ENCODE measurements around the gene CTTNBP2.
A peak's percentile ranks its signal among the peaks of the same experiment; 100 is the strongest.

Gene CTTNBP2

GRCh38 chr7:117683430-117684175, 189.6 kb downstream of the CTTNBP2 start:
- no peak for DNase-seq

- no peak for DNase-seq
These were observed 190.4 kb downstream of the CTTNBP2 start for GRCh38 chr7:117682681-117683385.

GRCh38 chr7:117679120-117679519, 194.1 kb downstream of the CTTNBP2 start:
- DNase-seq = no peak

DNA sequence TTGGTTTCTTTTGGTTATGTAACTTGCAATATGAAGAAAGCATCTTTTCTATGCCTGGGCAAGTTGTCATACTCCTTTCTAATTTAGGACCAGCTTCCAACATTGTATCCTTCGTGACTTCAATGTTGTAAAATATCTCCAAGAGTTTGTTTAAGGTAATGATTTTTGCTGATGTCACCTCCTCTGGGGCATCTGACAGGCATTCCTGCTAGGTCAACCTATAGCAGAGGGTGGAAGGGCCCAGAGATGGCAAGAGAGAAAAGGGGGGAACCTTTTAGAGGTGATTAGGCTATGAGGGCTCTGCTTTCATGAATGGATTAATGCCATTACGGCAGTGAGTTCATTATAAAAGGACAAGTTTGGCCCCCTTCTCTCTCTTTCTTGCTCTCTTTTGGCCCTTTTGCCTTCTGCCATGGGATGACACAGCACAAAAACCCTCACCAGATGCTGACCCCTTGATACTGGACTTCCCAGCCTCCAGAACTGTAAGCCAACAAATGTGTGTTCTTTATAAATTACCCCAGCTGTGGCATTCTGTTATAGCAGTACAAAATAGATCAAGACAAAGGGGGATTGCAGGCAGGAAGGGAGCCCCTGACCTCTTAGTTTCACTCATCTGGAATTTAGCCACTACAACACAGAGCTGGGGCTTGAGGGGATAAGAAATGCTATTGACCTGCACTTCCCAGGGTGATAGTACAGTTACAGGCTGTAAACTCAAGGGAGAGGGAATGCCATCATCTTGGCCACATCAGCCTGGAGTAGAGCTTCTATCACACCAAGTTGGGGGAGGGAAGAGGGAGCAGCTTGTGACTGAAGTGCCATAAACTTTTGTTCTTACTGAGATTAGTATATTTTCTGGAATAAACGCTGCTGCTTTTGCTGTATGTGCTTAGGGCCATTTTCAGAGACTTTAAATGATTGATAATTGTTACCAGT, 197.5 kb downstream of the CTTNBP2 start:
- no peak for DNase-seq

GRCh38 chr7:117674617-117675016, 198.6 kb downstream of the CTTNBP2 start:
- DNase-seq = no peak

DNA sequence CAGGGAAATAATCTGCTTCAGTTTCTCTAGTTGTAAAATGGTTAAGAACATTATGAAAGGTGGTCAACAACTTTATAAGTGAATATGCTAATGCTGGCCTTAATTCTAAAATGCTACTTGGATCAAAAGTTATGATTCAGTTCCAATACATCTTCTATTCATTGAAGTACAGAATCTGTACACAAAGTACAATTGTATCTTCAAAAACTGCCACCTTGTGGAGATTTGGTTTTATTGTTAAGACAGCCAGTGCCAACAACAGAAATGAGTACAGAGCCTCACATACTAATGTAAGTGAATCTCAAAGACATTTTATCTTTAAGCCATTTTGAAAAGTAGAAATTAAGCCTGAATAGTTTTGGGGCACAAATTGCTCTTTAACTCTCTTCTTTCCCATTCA, 199.4 kb downstream of the CTTNBP2 start:
- peak; percentile 51 for DNase-seq

DNA sequence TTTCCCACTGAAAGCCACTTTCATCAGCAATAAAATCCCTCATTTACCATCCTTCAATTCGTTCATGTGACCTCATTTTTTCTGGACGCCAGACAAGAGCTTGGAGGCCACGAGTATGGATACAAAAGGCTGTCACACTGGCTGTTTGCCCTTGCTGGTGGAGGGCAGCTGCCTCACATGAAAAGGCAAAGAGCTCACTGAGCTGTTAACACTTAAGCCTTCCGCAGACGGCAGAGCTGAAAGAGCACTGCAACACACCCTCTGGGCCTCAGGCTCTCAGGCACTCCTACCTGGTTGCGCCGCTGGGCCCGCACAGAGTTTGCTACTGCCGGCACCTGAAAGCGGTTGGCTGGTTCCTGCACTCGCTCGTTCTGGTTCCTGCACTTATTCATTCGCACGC, 199.9 kb downstream of the CTTNBP2 start:
- DNase-seq = peak; percentile 64

DNA sequence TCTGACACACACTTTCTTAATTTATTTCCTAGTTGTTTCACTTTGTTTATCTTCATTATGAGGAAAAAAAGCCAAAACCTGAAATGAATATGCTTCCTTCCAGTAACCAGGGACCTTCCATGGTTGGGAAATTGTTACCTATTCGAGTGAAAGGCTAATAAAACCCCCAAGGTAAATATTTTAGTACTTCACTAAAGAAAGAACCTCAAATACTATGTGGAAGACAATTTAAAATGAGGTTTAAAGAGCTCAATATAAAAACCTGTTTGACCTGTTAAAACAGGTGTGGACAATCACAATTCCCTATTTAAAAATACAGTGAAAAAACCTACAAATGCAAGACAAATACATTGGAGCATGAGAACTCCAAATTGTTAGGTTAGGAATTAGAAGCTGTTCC, 200.8 kb downstream of the CTTNBP2 start:
- DNase-seq = peak; percentile 30

- no peak for DNase-seq
These were observed 203.4 kb downstream of the CTTNBP2 start for GRCh38 chr7:117669818-117670217.

DNA sequence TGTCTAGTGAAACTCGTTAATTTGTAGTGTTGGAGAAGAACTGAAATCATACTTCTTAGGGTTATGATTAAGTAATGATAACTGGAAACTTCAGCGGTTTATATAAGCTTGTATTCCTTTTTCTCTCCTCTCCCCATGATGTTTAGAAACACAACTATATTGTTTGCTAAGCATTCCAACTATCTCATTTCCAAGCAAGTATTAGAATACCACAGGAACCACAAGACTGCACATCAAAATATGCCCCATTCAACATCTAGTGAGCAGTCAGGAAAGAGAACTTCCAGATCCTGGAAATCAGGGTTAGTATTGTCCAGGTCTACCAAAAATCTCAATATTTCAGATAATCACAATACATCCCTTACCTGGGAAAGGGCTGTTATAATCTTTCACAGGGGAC, 205.8 kb downstream of the CTTNBP2 start:
- DNase-seq = no peak

DNA sequence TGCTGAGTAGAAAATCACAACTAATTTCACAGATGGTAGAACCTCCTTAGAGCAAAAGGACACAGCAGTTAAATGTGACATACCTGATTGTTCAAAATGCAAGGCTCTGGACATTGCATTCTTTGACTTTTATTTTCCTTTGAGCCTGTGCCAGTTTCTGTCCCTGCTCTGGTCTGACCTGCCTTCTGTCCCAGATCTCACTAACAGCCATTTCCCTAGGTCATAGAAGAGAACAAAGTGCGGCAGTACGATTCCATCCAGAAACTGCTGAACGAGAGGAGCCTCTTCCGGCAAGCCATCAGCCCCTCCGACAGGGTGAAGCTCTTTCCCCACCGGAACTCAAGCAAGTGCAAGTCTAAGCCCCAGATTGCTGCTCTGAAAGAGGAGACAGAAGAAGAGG, 206.6 kb downstream of the CTTNBP2 start:
- no peak for DNase-seq

- no peak for DNase-seq
These were observed 207.2 kb downstream of the CTTNBP2 start for GRCh38 chr7:117666031-117666430.

GRCh38 chr7:117665368-117665767, 207.9 kb downstream of the CTTNBP2 start:
- DNase-seq = no peak

DNA sequence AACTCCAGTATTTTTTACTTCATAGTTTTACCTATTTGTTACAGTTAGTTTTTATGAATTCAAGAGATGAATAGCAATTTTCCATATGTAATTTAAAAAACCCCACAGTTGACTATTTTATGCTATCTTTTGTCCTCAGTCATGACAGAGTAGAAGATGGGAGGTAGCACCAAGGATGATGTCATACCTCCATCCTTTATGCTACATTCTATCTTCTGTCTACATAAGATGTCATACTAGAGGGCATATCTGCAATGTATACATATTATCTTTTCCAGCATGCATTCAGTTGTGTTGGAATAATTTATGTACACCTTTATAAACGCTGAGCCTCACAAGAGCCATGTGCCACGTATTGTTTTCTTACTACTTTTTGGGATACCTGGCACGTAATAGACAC, 209.2 kb downstream of the CTTNBP2 start:
- no peak for DNase-seq

DNA sequence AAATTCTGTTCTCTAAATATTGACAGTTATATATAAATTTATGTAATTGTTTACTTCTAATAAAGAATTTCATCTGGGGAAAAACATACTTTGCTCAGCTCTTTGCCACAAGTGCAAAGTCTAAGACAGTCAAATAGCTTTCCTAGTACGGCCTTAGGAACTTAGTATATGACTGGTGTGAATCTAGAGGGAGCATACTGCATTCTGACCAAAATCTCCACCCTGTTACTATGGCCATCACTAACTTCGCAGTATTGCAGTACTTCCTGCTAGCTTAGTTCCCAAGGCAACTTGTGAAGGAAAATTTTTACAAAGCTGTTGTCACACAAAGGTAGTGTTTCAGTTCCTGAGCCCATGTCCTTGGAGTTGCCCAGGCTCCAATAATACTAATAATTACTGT, 211.9 kb downstream of the CTTNBP2 start:
- DNase-seq = no peak
